ENCODE data around the gene F12. TPM values are rescaled to one million over a fixed set of nuclear protein-coding genes. Genes with fewer than 3 reads are reported as not detected.

The F12 gene
- total RNA-seq, 2 donors from 2014 or later, result 0.95 to 2.9 TPM

GRCh38 chr5:177396807-177397206, 12.6 kb downstream of the F12 start:
- 94% methylated on average over 10 of the region's 10 CpGs; no CpG with 5 or more reads in 1 of the 2 experiments for WGBS, 2 experiments (ENCODE audit: insufficient coverage in 1 of 2, insufficient read length in 1 of 2)

GRCh38 chr5:177396078-177396477, 13.3 kb downstream of the F12 start:
- Histone ChIP-seq H3K9me3 (ENCODE audit: control insufficient read depth, low read length) (no peaks in the 10 kb centered on the region), H3K9ac (ENCODE audit: extremely low read depth, low read length, poor library complexity, severe bottlenecking) (no peak overlapping the region), H3K4me3 (ENCODE audit: low read length) (no peak overlapping the region), H3K27me3 (ENCODE audit: control insufficient read depth, insufficient read depth, low read length, poor library complexity, severe bottlenecking) (peaks cover 16% of the 10 kb centered on the region), H3K27ac (ENCODE audit: low read depth, low read length) (no peak overlapping the region), H3K36me3 (ENCODE audit: control insufficient read depth, insufficient read depth, low read length) (no peaks in the 10 kb centered on the region), H3K4me1 (ENCODE audit: control insufficient read depth, insufficient read depth, low read length) (no peaks in the 10 kb centered on the region)
- Mint-ChIP-seq H3K27ac (no peak overlapping the region), H3K9me3 (no peaks in the 10 kb centered on the region), H3K27me3 (ENCODE audit: insufficient read depth) (peaks cover 40% of the 10 kb centered on the region), H3K4me3 (no peak overlapping the region), H3K36me3 (ENCODE audit: low read depth) (no peaks in the 10 kb centered on the region), H3K4me1 (peaks cover 8% of the 10 kb centered on the region)
- DNase-seq, result no peak
- 73 to 75% methylated on average over 5 to 8 of the region's 8 CpGs for WGBS, 2 experiments (ENCODE audit: insufficient coverage in 1 of 2, insufficient read length in 1 of 2)
- TF ChIP-seq, protein P1, sequence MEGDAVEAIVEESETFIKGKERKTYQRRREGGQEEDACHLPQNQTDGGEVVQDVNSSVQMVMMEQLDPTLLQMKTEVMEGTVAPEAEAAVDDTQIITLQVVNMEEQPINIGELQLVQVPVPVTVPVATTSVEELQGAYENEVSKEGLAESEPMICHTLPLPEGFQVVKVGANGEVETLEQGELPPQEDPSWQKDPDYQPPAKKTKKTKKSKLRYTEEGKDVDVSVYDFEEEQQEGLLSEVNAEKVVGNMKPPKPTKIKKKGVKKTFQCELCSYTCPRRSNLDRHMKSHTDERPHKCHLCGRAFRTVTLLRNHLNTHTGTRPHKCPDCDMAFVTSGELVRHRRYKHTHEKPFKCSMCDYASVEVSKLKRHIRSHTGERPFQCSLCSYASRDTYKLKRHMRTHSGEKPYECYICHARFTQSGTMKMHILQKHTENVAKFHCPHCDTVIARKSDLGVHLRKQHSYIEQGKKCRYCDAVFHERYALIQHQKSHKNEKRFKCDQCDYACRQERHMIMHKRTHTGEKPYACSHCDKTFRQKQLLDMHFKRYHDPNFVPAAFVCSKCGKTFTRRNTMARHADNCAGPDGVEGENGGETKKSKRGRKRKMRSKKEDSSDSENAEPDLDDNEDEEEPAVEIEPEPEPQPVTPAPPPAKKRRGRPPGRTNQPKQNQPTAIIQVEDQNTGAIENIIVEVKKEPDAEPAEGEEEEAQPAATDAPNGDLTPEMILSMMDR (conservative IDR thresholded peaks at IDR 0.05), result no peak

More at GRCh38 chr5:177396807-177397206, 12.6 kb downstream of the F12 start:
- H3K4me1 Mint-ChIP-seq, result peaks cover 8% of the 10 kb centered on the region
- peaks cover 23% of the 10 kb centered on the region for H3K27me3 ChIP-seq (ENCODE audit: control insufficient read depth, insufficient read depth, low read length, poor library complexity, severe bottlenecking)
- DNase-seq, result no peak
- no peaks in the 10 kb centered on the region for H3K36me3 ChIP-seq (ENCODE audit: control insufficient read depth, insufficient read depth, low read length)
- H3K9ac ChIP-seq (ENCODE audit: extremely low read depth, low read length, poor library complexity, severe bottlenecking), result no peak overlapping the region
- TF ChIP-seq, protein P1 (conservative IDR thresholded peaks at IDR 0.05), result no peak
- no peaks in the 10 kb centered on the region for H3K9me3 Mint-ChIP-seq
- peaks cover 41% of the 10 kb centered on the region for H3K27me3 Mint-ChIP-seq (ENCODE audit: insufficient read depth)
- H3K27ac ChIP-seq (ENCODE audit: low read depth, low read length), result no peak overlapping the region
- no peak overlapping the region for H3K27ac Mint-ChIP-seq
- no peaks in the 10 kb centered on the region for H3K36me3 Mint-ChIP-seq (ENCODE audit: low read depth)
- no peak overlapping the region for H3K4me3 ChIP-seq (ENCODE audit: low read length)
- H3K4me1 ChIP-seq (ENCODE audit: control insufficient read depth, insufficient read depth, low read length), result no peaks in the 10 kb centered on the region
- no peak overlapping the region for H3K4me3 Mint-ChIP-seq
- no peaks in the 10 kb centered on the region for H3K9me3 ChIP-seq (ENCODE audit: control insufficient read depth, low read length)

- H3K27me3 ChIP-seq (ENCODE audit: control insufficient read depth, insufficient read depth, low read length, poor library complexity, severe bottlenecking), result peaks cover 13% of the 10 kb centered on the region
- peaks cover 44% of the 10 kb centered on the region for H3K27me3 Mint-ChIP-seq (ENCODE audit: insufficient read depth)
- H3K9me3 Mint-ChIP-seq, result no peaks in the 10 kb centered on the region
Measured at GRCh38 chr5:177393990-177394389, 15.4 kb downstream of the F12 start.

More at GRCh38 chr5:177393990-177394389, 15.4 kb downstream of the F12 start:
- no peak overlapping the region for H3K9ac ChIP-seq (ENCODE audit: extremely low read depth, low read length, poor library complexity, severe bottlenecking)
- H3K27ac ChIP-seq (ENCODE audit: low read depth, low read length), result no peak overlapping the region
- 83 to 88% methylated on average over 4 to 5 of the region's 5 CpGs for WGBS, 2 experiments (ENCODE audit: insufficient coverage in 1 of 2, insufficient read length in 1 of 2)
- no peaks in the 10 kb centered on the region for H3K9me3 ChIP-seq (ENCODE audit: control insufficient read depth, low read length)
- H3K36me3 ChIP-seq (ENCODE audit: control insufficient read depth, insufficient read depth, low read length), result no peaks in the 10 kb centered on the region
- Mint-ChIP-seq H3K36me3 (ENCODE audit: low read depth) (no peaks in the 10 kb centered on the region), H3K4me3 (no peak overlapping the region), H3K4me1 (peaks cover 8% of the 10 kb centered on the region), H3K27ac (no peak overlapping the region)
- TF ChIP-seq, protein P1 (conservative IDR thresholded peaks at IDR 0.05), result no peak
- H3K4me1 ChIP-seq (ENCODE audit: control insufficient read depth, insufficient read depth, low read length), result no peaks in the 10 kb centered on the region
- no peak overlapping the region for H3K4me3 ChIP-seq (ENCODE audit: low read length)
- no peak for DNase-seq
